IMR-90 (cell line): ENCODE results near the gene EZR.

ENCODE experiments used
- BHLHE40 ChIP-seq: fragments of 150-350 bp; IDR thresholded peaks from 2 replicates; pipeline ENCODE4 v1.6.1; 2016; ENCODE audit warnings: mild to moderate bottlenecking, low read depth, low read length
- CEBPB ChIP-seq: IDR thresholded peaks from 2 replicates; pipeline ENCODE4 v1.6.1; 2012; ENCODE audit warnings: low read depth, low read length, improper control_type of control experiment
- FOS ChIP-seq: fragments of 150-350 bp; IDR thresholded peaks from 2 replicates; pipeline ENCODE4 v1.6.1; 2016; ENCODE audit warnings: low read depth, low read length
- MAFK ChIP-seq: IDR thresholded peaks from 2 replicates; pipeline ENCODE4 v1.6.1; 2012; ENCODE audit warnings: low read depth, low read length, improper control_type of control experiment
- MXI1 ChIP-seq: IDR thresholded peaks from 2 replicates; pipeline ENCODE4 v1.6.1; 2012; ENCODE audit warnings: low read depth, mild to moderate bottlenecking, low read length, moderate library complexity, borderline replicate concordance
- NFE2L2 ChIP-seq: fragments of 150-350 bp; IDR thresholded peaks from 2 replicates; pipeline ENCODE4 v1.6.1; 2016; ENCODE audit warnings: low read depth, mild to moderate bottlenecking, low read length
- POLR2A ChIP-seq: IDR thresholded peaks from 2 replicates; pipeline ENCODE4 v1.6.1; 2012; ENCODE audit warnings: mild to moderate bottlenecking, low read depth, low read length
- RCOR1 ChIP-seq: IDR thresholded peaks from 2 replicates; pipeline ENCODE4 v1.6.1; 2012; ENCODE audit warnings: mild to moderate bottlenecking, low read length, improper control_type of control experiment; ENCODE audit not compliant: insufficient replicate concordance
- RFX5 ChIP-seq: IDR thresholded peaks from 2 replicates; pipeline ENCODE4 v1.8.0; 2012; ENCODE audit warnings: low read depth, mild to moderate bottlenecking, low read length, moderate library complexity
- TF ChIP-seq, protein P1 (sequence below): conservative IDR thresholded peaks from 2 replicates; pipeline ENCODE4 v1.5.1; 2012; ENCODE audit warnings: mild to moderate bottlenecking, low read depth, low read length, improper control_type of control experiment
- TF ChIP-seq, protein P2 (sequence below): fragments of 150-350 bp; IDR thresholded peaks from 2 replicates; pipeline ENCODE4 v1.6.1; 2017; ENCODE audit warnings: mild to moderate bottlenecking, antibody characterized with exemption, low read length, low read depth

DNA sequence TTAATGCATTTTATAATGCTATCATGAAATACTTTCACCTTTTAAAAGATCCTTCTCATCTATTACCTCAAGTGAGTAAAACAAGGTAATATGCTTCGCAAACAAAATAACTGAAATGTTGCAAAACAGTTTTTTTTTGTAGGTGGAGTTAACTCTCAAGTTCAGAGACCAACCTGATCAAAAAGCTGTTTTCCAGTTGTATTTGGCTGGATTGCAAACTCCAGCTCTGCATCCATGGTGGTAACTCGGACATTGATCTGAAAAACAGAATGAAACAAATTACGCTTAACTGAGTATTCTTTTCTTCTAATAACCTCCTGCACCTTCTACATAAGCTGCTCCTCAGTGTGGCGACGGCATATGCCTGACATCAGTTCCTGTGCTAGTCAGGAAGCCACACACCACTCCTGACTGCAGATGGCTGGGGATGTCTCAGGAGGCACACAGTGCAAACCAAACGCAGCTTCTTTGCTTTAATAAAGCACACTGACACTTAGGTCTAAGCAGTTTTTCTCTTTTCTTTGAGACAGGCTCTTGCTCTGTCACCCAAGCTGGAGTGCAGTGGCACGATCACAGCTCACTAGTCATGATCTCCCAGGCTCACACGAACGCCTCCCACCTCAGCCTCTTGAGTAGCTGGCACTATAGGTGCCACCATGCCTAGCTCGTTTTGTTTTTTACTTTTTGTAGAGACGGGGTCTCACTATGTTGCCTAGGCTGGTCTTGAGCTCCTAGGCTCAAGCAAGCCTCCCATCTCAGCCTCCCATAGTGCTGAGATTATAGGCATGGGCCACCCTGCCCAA, 29.9 kb downstream of the EZR start:
- TF ChIP-seq, protein P1, sequence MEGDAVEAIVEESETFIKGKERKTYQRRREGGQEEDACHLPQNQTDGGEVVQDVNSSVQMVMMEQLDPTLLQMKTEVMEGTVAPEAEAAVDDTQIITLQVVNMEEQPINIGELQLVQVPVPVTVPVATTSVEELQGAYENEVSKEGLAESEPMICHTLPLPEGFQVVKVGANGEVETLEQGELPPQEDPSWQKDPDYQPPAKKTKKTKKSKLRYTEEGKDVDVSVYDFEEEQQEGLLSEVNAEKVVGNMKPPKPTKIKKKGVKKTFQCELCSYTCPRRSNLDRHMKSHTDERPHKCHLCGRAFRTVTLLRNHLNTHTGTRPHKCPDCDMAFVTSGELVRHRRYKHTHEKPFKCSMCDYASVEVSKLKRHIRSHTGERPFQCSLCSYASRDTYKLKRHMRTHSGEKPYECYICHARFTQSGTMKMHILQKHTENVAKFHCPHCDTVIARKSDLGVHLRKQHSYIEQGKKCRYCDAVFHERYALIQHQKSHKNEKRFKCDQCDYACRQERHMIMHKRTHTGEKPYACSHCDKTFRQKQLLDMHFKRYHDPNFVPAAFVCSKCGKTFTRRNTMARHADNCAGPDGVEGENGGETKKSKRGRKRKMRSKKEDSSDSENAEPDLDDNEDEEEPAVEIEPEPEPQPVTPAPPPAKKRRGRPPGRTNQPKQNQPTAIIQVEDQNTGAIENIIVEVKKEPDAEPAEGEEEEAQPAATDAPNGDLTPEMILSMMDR: no peak
- TF ChIP-seq POLR2A (no peak), MXI1 (no peak), CEBPB (no peak), MAFK (no peak), BHLHE40 (no peak), FOS (no peak), RCOR1 (no peak), NFE2L2 (no peak), RFX5 (no peak)
- TF ChIP-seq, protein P2, sequence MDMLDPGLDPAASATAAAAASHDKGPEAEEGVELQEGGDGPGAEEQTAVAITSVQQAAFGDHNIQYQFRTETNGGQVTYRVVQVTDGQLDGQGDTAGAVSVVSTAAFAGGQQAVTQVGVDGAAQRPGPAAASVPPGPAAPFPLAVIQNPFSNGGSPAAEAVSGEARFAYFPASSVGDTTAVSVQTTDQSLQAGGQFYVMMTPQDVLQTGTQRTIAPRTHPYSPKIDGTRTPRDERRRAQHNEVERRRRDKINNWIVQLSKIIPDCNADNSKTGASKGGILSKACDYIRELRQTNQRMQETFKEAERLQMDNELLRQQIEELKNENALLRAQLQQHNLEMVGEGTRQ: no peak
